Lung (tissue), 12 donors: ENCODE data around the gene NOP56. TPM values are rescaled to one million over a fixed set of nuclear protein-coding genes. Genes with fewer than 3 reads are reported as not detected.

Experiments
- ATAC-seq: fragments of 200-7000 bp; cut with Tn5 transposase; one replicate; pipeline ENCODE4 v1.9.1; 2020; ENCODE audit warnings: moderate number of reproducible peaks; ENCODE audit not compliant: insufficient read depth, low FRiP score
- DNase-seq, 3 donors: peaks; one replicate each; pipeline ENCODE4 v3.0.0-alpha.2; 2013 to 2017
- H3K27ac ChIP-seq, 2 donors: one replicate each; pipeline ENCODE4 v1.5.1; 2013; ENCODE audit warnings: mild to moderate bottlenecking in 2 of 2, moderate library complexity in 2 of 2, control low read depth in 1 of 2, inconsistent platforms in 1 of 2, low read depth in 1 of 2, low read length in 1 of 2
- H3K27me3 ChIP-seq, 3 donors: one replicate each; pipeline ENCODE4 v1.5.1; 2013; ENCODE audit warnings: low read length in 2 of 3; ENCODE audit not compliant: control insufficient read depth in 3 of 3, insufficient read depth in 3 of 3
- H3K36me3 ChIP-seq, 4 donors: one replicate each; pipeline ENCODE4 v1.5.1; 2013; ENCODE audit warnings: low read length in 4 of 4, mild to moderate bottlenecking in 1 of 4, moderate library complexity in 1 of 4; ENCODE audit not compliant: control insufficient read depth in 4 of 4, insufficient read depth in 4 of 4
- H3K4me1 ChIP-seq, 5 donors: one replicate each; pipeline ENCODE4 v1.5.1; 2013; ENCODE audit warnings: low read length in 5 of 5, mild to moderate bottlenecking in 2 of 5, moderate library complexity in 1 of 5; ENCODE audit not compliant: control insufficient read depth in 5 of 5, insufficient read depth in 5 of 5
- H3K4me3 ChIP-seq: one replicate; pipeline ENCODE4 v1.5.1; 2013; ENCODE audit warnings: mild to moderate bottlenecking, control low read depth, moderate library complexity
- H3K9ac ChIP-seq, 2 donors: one replicate each; pipeline ENCODE4 v1.5.1; 2013; ENCODE audit warnings: low read length in 2 of 2, control low read depth in 1 of 2; ENCODE audit not compliant: insufficient read depth in 1 of 2
- H3K9me3 ChIP-seq, 4 donors: one replicate each; pipeline ENCODE4 v1.5.1; 2013; ENCODE audit warnings: low read length in 3 of 4, mild to moderate bottlenecking in 1 of 4, moderate library complexity in 1 of 4; ENCODE audit not compliant: control insufficient read depth in 4 of 4, insufficient read depth in 3 of 4
- WGBS, 2 donors: extraction: QIAGEN DNeasy Blood & Tissue Kit; methylation state at CpG; one replicate each; pipeline ENCODE4 v1.1.7; 2013; 5-methylcytosine and 5-hydroxymethylcytosine counted together
- polyA plus RNA-seq, 2 donors: library from polyadenylated mRNA; stranded (reverse); fragments of 200-250 nt; gene quantifications; one replicate each; pipeline ENCODE4 v1.2.1, GENCODE V29; 2013
- total RNA-seq, 2 donors: library from RNA; depleted of rRNA in 1 of 2; stranded (reverse); fragments of >200 nt in 1 of 2; gene quantifications; one replicate each; pipeline ENCODE4 v1.2.1, GENCODE V29; 2014 to 2021
- TF ChIP-seq, protein P1 (sequence below): IDR thresholded peaks from 2 replicates; pipeline ENCODE4 v1.5.1; 2012; ENCODE audit warnings: mild to moderate bottlenecking; ENCODE audit errors: control extremely low read depth, extremely low read depth
- donor health status: control.
- donor health status: control.
- donor health status: Bipolar disorder and iron deficiency.
- donor health status: healthy.
- donor health status: DM: yes; HTN: yes; CAD: no.

NOP56 gene
- total and polyA plus RNA-seq, 4 donors: 73.3 to 138 (median 112) TPM

GRCh38 chr20:2603816-2604505 is 48.5 kb upstream of the NOP56 start:
- DNase-seq (no peak), ATAC-seq (no peak)
- Histone ChIP-seq H3K9me3 (peaks cover 0 to 11% (median 1%) of the 10 kb centered on the region in 4 donors), H3K4me1 (no peaks in the 10 kb centered on the region), H3K36me3 (no peaks in the 10 kb centered on the region), H3K27ac (no peak overlapping the region), H3K9ac (no peak overlapping the region), H3K4me3 (no peak overlapping the region), H3K27me3 (no peaks in the 10 kb centered on the region)
- TF ChIP-seq, protein P1, sequence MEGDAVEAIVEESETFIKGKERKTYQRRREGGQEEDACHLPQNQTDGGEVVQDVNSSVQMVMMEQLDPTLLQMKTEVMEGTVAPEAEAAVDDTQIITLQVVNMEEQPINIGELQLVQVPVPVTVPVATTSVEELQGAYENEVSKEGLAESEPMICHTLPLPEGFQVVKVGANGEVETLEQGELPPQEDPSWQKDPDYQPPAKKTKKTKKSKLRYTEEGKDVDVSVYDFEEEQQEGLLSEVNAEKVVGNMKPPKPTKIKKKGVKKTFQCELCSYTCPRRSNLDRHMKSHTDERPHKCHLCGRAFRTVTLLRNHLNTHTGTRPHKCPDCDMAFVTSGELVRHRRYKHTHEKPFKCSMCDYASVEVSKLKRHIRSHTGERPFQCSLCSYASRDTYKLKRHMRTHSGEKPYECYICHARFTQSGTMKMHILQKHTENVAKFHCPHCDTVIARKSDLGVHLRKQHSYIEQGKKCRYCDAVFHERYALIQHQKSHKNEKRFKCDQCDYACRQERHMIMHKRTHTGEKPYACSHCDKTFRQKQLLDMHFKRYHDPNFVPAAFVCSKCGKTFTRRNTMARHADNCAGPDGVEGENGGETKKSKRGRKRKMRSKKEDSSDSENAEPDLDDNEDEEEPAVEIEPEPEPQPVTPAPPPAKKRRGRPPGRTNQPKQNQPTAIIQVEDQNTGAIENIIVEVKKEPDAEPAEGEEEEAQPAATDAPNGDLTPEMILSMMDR: no peak
- 71 to 78% methylated on average over 7 of the region's 7 CpGs for WGBS, 2 donors

GRCh38 chr20:2604506-2604835 is 48.0 kb upstream of the NOP56 start:
- H3K27ac ChIP-seq: no peak overlapping the region
- H3K36me3 ChIP-seq: no peaks in the 10 kb centered on the region
- H3K9me3 ChIP-seq: peaks cover 0 to 11% (median 2%) of the 10 kb centered on the region in 4 donors
- no peaks in the 10 kb centered on the region for H3K27me3 ChIP-seq
- WGBS, 2 donors: 61 to 77% methylated on average over 3 of the region's 3 CpGs
- H3K9ac ChIP-seq: no peak overlapping the region
- TF ChIP-seq, protein P1: no peak
- DNase-seq (no peak), ATAC-seq (no peak)
- no peak overlapping the region for H3K4me3 ChIP-seq
- H3K4me1 ChIP-seq: no peaks in the 10 kb centered on the region

GRCh38 chr20:2606507-2607006 is 45.9 kb upstream of the NOP56 start:
- no peaks in the 10 kb centered on the region for H3K4me1 ChIP-seq
- H3K36me3 ChIP-seq: no peaks in the 10 kb centered on the region
- TF ChIP-seq, protein P1: no peak
- no peak overlapping the region for H3K4me3 ChIP-seq
- no peak overlapping the region for H3K27ac ChIP-seq
- ATAC-seq (no peak), DNase-seq (no peak)
- H3K27me3 ChIP-seq: no peaks in the 10 kb centered on the region
- 93 to 94% methylated on average over 1 of the region's 1 CpG for WGBS, 2 donors
- H3K9ac ChIP-seq: no peak overlapping the region
- peaks cover 0 to 11% (median 2%) of the 10 kb centered on the region in 4 donors for H3K9me3 ChIP-seq
